HUDEP-2 (cell line): ENCODE data around the gene PBX3.

Experiments
- DNase-seq, 76 experiments: peaks; one replicate each; lab custom pipeline; 2025; ENCODE audit not compliant: unreplicated experiment in 76 of 76; lab: John Stamatoyannopoulos, UW

PBX3 gene

DNA sequence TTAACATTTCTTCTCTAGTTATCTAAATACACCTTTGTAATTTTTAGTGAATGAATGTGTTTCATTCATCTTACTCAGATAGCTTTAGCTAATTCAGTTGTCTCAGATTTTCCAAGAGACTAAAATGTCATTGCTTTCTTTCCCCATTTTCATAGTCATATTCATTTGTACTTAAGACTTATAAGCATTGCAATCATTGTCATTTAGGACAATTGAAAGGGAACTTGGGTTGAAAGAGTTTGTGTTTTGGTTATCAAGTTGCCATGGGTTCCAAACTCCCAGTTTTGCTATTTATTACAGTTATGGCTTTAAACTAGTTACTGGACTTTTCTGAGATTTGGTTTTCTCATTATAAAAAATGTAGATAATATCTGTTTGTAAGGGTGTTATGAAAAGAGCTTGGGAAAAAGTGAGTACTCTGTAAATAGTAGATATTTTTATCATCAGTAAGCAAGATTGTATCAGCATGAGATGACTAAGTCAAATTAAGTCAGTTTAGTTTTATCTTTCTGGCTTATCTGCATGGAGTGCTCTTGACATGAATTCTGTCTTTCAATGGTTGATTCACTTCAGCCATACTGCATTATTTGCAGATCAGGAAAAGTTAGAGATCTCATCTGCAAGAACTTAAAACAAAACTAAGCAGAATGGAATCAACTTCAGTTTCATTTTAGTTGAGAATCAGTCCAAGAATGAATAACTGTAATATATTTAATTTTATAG lies 107.5 kb downstream of the PBX3 start:
- DNase-seq = no peak

DNA sequence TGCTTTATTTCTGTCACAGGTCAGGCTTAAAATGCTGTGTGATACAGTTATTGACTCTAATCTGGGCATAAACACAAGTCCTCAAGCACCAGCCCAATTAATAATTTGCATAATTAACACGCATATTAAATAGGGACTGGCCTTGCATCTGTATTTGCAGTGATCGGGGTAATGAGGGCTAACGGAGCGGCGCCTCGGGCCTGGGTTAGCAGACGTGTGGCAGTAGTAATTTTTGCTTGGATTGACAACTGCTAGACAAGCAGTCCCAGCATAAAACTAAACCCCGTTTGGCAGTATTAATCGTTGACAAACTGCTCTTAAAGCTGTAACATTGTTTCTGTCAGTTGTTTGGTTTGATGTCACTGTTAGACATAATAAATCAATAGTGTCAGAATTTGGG lies 109.2 kb downstream of the PBX3 start:
- no peak for DNase-seq

DNA sequence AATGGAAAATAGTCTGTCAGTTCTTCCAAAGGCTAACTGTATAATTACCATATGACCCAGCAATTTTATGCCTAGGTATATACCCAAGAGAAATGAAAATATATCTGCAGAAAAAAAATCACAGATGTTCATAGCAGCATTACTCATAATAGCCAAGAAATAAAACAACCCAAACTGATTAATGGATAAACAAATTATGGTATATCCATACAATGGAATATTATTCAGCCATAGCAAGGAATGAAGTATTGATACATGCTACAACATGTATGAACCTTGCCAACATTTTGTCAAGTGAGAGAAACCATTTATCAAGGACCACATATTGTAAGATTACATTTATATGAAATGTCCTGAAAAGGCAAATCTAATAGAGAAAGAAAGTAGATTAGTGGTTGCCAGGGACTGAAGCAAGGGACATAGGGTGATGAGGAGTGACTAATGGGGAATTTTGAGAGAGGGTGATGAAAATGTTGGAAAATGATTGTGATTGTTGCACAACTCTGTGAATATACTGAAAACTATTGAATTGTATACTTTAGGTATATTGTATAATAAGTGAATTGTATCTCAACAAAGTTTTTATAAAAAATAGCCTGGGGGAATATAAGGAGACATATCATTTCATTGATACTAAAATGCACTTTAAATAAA lies 114.4 kb downstream of the PBX3 start:
- no peak for DNase-seq

DNA sequence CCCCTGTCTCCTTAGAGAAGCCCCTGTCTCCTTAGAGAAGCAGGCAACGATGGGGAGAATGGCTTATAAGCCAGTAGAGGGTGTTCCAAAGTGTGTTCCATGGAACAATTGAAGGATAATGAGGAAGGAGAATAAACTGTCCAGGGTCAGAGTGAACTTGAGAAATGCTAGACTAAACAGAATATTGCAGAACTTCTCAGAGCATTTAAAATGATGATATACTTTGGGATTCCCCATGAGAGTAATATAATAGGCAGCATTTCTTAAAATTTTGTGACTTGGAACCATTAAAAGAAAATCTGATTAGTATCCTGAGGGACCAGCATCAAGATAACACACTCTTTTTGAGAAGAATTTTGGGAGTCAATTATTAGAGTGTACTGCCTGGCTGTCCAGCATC lies 116.8 kb downstream of the PBX3 start:
- no peak for DNase-seq

DNA sequence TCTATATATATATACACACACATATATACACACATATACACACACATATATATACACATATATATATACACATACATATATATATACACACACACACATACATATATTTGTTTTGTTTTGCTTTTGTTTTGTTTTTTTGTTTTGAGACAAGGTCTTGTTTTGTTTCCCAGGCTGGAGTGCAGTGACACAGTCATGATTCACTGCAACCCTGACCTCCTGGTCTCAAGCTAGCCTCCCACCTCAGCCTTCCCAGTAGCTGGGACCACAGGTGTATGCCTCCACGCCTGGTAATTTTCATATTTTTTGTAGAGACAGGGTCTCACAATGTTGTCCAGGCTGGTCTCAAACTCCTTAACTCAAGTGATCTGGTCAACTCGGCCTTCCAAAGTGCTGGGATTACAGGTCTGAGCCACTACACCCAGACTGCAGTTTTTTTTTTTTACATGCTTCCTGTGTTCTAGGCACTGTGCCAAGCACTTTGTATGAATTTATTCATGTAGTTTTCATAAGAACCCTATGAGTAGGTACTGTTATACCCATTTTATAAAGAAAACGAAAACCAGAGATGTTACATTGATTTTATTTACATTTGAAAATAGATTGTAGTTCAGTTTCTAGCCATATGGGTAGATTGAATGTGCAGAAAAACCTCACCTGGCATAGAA lies 120.7 kb downstream of the PBX3 start:
- no peak for DNase-seq

DNA sequence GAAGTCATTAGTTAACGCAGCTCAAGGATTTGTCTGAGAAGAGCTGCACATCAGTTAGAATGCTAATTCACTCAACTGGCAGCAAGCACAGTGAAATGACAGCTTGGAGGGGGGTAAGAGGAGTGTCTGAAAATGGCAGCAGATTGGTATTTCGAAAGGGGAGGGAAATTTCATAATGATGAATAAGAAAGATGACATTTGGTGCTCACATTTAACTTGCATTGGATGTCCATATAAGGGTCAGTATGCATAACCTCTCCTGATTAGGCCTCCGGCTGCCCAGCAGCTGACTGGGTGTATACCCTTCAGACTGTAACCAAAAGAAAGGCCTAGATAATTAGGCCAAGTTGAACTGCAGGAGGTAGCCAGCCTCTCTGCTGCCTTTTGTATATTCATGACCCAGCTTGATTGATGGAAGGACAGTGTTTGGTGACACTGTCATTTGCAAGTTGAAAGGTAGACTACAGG lies 131.0 kb downstream of the PBX3 start:
- DNase-seq = no peak

DNA sequence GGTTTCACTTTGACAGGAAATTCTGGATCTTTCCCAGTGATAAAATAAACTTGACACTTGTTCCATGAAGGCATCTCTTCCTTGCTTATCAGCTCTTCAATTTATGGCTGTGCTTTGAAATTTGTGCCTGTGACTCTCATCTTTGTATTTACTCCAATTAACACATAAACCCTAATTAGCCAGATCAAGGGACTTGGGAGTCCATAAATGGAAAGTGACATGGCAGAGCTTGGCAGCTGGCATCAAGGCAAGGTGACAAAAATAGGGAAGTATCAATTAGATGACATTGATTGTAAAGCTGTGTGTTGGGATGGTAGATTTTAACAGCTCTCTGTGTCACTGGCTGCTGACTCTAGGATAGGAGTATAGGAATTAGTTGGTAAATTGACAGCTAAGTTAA lies 133.9 kb downstream of the PBX3 start:
- DNase-seq = no peak

DNA sequence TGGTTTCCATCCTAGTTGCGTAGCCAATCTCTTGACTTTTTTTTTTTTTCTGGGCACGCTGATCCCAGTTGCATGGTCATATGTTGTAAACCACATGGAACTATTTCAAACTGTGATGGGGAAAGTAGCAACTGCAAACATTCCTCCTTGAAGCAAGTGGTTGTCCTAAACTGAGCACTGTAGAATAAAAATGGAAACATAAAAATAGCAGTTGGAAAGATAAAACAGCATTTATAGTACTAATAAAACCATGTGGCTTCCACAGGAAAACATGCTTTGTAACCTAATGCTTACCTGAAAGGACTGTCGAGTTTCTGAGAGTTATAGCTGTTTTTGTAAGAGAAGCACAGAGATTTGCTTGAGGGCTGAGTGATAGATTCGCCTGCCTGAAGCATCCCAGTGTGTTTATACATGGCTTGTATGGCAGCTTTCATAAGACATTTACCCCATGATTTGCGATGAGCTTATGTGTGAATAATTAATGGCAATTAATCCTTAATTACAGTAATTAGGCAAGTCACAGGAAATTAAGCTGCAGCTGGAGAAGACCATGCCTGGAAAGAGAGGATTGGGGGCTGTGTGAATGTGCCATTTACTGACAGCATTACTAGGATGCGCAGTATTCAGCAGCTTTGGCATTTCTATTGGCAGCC lies 136.5 kb downstream of the PBX3 start:
- DNase-seq = no peak

DNA sequence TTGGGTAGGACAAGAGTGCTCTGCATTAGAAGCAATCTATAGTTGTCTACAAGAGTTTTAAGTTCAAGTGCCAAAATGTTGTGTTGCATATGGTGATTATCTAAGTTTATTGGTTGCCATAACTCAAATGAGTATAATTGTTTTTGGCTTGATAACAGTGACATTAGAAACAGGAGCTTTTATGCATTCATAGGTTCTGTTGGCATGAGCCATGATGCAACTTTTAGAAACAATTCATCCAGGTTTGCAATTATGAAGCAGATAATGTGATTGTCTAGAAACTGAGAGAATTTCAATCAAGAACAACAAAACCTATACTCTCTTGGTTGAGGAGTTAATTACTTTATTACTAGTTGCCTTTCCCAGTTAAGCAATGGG lies 137.0 kb downstream of the PBX3 start:
- no peak for DNase-seq

DNA sequence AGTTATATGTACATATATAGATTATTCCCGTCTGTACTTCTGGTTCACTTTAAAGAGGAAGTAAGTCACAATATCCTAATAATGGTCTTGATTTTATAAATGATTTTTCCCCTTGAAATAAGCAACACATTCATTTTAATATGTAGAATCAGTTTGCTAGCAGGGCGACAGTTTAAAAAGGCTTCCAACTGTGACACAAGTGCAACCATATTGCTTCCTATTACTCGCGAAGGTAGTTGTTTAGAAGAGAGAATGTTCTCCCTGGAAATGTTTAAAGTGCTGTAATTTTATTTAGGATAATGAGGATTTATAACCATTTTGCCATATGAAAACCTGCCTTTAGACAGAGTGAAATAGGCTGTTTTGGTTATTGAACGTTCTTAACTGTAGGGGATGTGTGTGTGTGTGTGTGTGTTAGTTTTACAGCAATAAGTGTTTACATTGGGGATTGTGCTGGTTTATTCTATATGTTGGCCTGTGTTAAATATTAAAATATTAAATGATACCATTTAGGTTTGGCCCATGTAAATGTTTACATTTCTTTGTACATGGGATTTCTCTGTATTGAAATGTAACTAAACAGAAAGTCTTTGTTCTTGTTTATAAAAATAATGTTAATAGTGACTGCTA lies 138.3 kb downstream of the PBX3 start:
- DNase-seq = no peak

DNA sequence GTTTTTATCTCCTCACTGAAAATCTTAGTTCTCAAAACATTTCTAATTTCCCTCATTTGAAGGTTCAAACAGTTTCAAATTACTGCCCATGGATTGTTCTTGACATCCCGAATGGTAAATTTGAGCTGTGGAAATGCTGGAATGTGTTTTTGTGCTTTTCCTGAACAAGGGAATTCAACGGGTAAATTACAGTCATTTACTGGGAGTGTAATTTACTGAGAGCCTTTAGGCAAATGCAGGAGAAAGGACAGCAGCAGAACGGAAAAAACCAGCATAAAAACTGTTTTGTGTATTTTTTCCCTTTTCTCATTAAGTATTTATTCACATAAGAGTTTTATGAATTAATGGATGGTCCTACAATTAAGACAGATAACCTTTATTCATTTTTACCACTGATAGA lies 139.2 kb downstream of the PBX3 start:
- DNase-seq = no peak

DNA sequence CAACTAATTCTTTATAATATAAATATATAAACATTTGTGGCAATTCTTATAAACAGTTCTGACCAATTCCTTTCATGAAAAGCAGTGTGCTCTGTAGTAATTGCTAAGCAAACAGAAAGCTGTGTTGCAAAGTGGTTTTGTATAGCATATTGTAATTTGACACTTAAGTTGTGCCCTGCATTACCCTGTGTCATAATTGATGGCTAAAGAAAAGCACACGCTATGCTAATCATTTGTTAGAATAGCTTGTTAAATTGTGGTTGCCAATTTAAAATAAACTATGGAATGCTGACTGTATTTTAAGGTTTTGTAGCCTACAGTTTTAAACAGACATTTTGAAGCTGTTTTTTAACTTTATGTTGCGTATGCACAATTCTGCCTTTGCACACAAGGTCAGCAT lies 140.0 kb downstream of the PBX3 start:
- DNase-seq = no peak

DNA sequence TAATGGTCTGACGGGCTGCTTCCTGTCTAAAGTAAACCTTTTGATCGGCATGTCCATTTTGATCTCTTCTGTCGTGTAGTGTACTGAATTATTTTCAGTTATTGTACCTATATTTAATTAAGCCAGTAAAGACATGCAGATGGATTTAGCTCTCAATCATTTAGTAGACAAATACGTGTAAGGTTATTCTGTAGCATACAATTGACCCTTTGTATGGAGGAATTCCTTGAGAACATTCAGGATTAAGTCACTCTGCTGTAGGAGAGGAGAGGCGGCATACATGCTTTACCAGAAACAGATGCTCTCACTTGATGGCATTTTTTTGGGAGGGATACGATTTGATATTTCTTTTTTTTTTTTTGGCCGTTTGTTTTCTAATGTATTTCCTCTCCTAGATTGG lies 141.0 kb downstream of the PBX3 start:
- no peak for DNase-seq

DNA sequence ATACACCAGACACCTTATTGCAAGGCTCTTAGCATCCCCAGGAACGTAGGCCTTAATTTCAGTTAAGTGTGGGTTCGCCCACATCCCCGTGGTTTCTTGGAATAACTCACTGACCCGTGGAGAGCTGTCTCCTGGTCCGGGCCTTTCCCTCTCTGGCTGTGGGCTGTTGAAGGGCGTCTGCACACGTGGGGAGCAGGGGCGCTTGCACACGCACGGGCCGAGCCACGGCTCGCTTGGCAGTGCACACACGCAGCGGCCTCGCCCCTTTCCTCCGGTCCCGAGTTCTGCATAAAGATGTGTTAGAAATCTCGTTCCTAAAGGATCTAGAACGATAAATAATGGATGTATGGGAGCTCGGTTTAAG lies 141.9 kb downstream of the PBX3 start:
- DNase-seq = peak in 1 of 76 experiments; percentile 2

DNA sequence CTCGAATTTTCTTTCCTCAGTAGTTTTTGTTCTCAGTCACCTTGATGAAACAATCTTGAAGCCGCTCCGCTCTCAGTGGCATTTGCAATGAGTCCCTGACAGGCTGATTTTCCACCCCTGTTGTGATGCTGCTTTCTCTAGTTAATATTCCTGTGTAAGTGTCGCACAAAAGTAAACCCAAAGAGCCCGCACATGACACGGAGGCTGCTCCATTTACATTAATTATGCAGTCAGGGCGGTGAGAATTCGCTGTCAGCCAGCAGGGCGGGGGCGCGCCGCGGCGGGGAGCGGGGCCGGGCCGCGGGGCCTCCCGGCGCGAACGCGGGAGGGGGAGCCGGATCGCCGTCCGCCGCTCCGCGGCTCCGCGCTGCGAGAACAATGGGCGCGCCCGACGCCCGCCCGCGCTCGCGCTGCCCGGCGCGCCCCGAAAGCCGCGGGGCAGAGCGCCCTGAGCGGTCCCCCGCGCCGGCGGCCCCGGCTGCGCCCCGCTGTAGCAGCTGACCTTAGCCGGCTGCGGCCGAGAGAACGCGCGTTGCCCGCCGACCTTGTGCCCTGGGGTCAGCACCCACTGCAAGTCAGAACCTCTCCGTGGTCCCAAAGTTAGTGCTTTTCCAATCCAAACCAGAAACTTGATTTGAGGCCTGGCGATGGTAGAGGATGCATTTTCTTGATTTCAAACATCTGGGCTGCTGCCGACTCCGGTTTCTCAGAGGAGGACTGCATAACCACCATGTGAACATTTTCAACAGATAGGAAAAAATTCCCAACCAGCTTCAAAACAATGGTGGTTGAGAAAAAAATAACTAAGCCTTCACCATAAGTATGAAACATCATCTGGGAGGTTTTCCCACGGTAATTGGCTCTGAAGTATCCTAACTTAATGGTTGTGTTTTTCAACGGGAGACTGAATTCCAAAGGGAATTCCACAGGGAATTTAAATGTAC lies 142.6 kb downstream of the PBX3 start:
- peak in 22 of 76 experiments; percentile 2 to 28 (median 12) for DNase-seq

DNA sequence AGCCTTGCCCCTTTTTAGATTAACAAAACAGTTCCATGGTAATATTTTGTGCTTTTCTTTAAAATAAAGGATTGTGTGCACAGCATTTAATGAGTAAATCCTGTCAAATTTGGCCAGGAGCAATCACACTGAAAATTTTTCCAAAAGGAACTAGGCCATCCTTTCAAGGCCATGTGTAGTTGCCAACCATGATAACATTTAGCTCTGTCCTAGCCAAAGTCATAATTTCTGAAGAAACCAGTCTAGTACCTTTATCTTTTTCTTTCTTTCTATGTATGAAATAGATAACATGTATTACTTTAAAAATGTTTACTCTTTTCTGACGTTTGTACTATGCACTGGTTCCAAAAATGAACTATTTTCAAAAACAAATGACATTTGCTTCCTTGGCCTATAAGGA lies 143.7 kb downstream of the PBX3 start:
- no peak for DNase-seq

DNA sequence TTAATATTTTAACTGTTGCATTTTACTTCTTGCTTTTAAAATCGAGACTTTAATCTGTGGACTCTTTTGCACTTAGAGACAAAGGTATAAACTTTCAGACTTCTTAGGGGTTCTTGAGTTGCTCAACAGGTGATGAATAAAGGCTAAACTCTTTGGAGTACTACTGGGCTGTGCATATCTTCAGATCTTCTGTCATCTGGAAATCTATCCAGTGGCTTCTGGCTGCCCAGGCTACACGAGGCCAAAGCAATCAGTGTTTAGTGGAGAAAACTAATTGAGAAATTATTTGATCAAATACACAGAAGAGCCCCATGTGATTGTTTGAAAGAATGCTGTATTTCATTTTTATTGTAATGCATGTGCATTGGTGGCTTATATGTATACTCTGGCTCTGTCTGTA lies 146.1 kb downstream of the PBX3 start:
- no peak for DNase-seq

DNA sequence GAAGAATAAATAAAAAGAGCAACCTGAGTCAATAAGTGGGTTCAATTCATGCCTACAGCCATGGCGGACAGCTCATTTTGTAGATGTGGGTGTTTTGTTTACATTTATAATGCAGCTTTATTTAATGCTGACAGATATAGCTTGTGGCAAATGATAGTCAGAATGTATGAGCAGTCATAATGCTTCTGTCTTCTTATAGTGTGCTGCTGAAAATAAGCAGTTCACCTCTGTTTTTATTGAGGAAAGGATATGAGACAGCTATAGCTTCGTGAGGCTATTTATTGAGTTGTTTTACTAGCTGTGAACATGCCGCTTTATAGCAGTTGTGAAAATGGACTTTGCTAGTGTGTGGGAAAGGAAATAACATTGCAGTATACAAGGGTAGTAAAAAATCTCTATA lies 147.4 kb downstream of the PBX3 start:
- DNase-seq = no peak

DNA sequence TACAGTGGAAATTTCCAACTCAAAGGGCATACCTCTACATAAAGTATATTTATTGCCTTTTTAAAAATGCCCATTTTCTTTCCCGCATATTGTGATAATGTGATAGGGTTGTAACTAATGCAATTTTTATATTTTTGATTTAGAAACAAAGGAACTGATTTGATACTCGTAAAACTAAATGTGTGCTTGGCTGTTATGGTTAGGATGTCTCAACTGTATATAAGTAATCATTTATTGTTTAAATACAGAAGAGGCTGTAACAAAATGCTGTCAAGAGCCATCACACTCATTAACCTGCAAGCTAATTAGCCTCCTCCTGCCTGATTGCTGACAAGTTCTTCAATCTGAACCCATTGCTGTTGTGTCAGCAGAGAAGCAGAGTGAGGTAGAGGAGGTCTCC lies 149.2 kb downstream of the PBX3 start:
- no peak for DNase-seq

DNA sequence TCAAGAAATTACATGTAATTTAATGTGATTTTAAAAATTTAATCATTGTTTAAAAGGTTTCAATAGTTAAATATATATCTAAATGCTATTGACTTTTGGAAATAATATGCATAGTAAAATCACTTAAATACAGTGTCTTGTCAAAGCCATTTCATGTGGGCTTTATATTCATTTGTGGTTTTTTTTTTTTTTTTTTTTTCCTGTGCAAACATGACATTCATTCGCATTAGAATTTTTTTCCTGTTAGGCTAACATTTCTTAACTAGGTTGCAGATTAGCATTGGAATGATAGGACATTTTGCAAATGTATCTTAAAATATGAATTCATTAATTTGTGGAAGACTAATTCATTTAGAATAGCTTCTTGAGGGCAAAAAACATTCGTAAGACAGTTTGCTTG lies 149.8 kb downstream of the PBX3 start:
- no peak for DNase-seq
